Sigmoid colon (tissue), 7 donors: Measurements from ENCODE around the gene APOB. TPM values are rescaled to one million over a fixed set of nuclear protein-coding genes. Genes with fewer than 3 reads are reported as not detected.

Experiments used
- DNase-seq: peaks from one replicate; pipeline ENCODE4 v3.0.0-alpha.2; 2019
- H3K27ac ChIP-seq, 4 donors: fragments of 200-600 bp; sonication (generic); one replicate each; pipeline ENCODE4 v1.5.1; 2016 to 2019; ENCODE audit warnings: mild to moderate bottlenecking in 1 of 4
- H3K27me3 ChIP-seq, 3 donors: fragments of 200-600 bp; sonication (generic); one replicate each; pipeline ENCODE4 v1.5.1; 2019; ENCODE audit warnings: mild to moderate bottlenecking in 1 of 3
- H3K36me3 ChIP-seq, 4 donors: fragments of 200-600 bp; sonication (generic); one replicate each; pipeline ENCODE4 v1.5.1; 2016 to 2019
- H3K4me1 ChIP-seq, 4 donors: fragments of 200-600 bp; sonication (generic); one replicate each; pipeline ENCODE4 v1.5.1; 2017 to 2019
- H3K4me3 ChIP-seq, 4 donors: fragments of 200-600 bp; sonication (generic); one replicate each; pipeline ENCODE4 v1.5.1; 2017 to 2019; ENCODE audit warnings: mild to moderate bottlenecking in 2 of 4, moderate library complexity in 1 of 4
- H3K9me3 ChIP-seq, 4 donors: fragments of 200-600 bp in 3 of 4; sonication (generic) in 3 of 4; one replicate each; pipeline versions ENCODE4 v1.5.1 to v1.6.1; 2013 to 2019
- EP300 ChIP-seq, 4 donors: sonication (generic); formaldehyde crosslinking; IDR thresholded peaks; one replicate each; pipeline ENCODE4 v1.6.1; 2017; ENCODE audit warnings: antibody characterized with exemption in 4 of 4
- POLR2A ChIP-seq, 2 donors: fragments of 450-650 bp; IDR thresholded peaks; one replicate each; pipeline ENCODE4 v1.6.1; 2016; ENCODE audit warnings: antibody characterized with exemption in 2 of 2, mild to moderate bottlenecking in 2 of 2, moderate library complexity in 2 of 2
- POLR2AphosphoS5 ChIP-seq, 4 donors: sonication (generic); formaldehyde crosslinking; IDR thresholded peaks; one replicate each; pipeline ENCODE4 v1.6.1; 2017; ENCODE audit warnings: antibody characterized with exemption in 4 of 4
- WGBS, 2 donors: extraction: QIAGEN DNeasy Blood & Tissue Kit; methylation state at CpG; one replicate each; pipeline ENCODE4 v1.1.7; 2013; 5-methylcytosine and 5-hydroxymethylcytosine counted together
- intact Hi-C: fragments of 100-400 bp; cut with DNase I; formaldehyde crosslinking; loops from one replicate; pipeline ENCODE4 v1.15.1; 2023
- polyA plus RNA-seq, 3 donors: library from polyadenylated mRNA; stranded (reverse); fragments of 200-250 nt; gene quantifications; one replicate each; pipeline ENCODE4 v1.2.3, GENCODE V29; 2013
- total RNA-seq, 4 donors: library from RNA; depleted of rRNA; stranded (reverse); fragments of >200 nt; gene quantifications; one replicate each; pipeline ENCODE4 v1.1.0, GENCODE V29; 2016
- TF ChIP-seq, protein P1 (sequence below), 4 experiments: fragments of 450-650 bp in 3 of 4; fragments of 200-600 bp in 1 of 4; IDR thresholded peaks; one replicate each; pipeline ENCODE4 v1.5.1; 2016 to 2019; ENCODE audit warnings: antibody characterized with exemption in 4 of 4, mild to moderate bottlenecking in 3 of 4, moderate library complexity in 2 of 4
- donor health status: healthy with polysubstance abuse.
- donor health status: Bipolar disorder and iron deficiency.
- donor health status: healthy.

APOB gene
- total and polyA plus RNA-seq, 7 donors: under 0.01 to 3.6 (median 0.69) TPM; not detected in 1

DNA sequence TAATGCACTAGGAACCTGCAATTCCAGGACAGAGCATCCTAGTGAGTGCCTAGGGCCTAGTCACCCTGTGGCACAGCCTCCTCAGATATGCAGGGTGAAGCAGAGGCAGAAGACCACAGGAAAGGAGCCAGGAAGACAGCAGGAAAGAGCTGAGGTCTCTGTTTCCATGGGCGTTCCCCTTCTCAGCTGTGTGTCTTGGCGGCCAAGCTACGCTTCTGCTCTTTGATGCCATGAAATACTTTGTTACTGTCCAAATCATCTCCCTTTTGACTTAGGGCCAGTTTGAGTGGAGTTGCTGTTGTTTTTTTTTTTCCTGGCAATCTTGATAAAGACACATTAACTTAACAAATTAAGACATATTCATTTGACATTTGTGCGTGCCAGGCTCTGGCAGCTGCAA lies 67.3 kb downstream of the APOB start:
- peak; percentile 60 for DNase-seq

DNA sequence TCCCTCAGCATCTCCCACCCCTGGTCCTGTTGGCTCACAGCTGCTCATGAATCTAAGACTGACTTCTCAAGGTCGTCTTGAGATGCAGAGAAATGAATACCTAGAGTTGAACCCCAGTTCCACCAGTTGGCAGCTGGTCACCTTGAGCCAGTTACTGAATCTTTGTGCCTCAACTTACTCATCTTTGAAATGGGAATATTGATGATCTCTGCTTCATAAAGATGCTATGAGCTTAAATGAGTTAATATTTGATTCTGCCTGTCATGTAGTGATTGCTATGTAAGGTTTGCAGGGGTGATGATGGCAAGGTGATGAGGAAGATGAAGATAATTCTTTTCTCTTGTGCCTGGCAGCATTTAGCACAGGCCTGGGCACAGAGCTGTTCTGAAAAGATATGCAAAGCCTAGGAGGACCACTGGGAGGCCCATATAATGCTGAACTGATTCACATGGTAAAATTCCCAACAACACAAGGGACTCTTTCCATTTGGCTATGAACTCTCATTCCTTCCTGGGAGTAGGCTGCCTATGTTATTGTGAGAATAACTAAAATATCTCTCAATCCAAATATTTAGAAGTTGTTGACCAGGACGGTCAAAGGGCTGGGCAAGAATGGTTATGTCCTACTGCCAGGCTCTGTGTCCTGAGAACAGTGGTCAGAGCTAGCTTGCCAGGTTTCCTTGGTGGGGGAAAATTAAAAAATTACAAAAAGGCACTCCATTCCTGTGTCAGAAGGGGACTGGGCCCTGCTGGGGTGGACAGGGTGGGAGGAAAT lies 70.9 kb downstream of the APOB start:
- Histone ChIP-seq H3K4me1 (peaks cover 0 to 40% (median 27%) of the 10 kb centered on the region in 4 donors), H3K27me3 (no peaks in the 10 kb centered on the region), H3K36me3 (no peaks in the 10 kb centered on the region), H3K9me3 (no peaks in the 10 kb centered on the region), H3K4me3 (no peak overlapping the region), H3K27ac (peak overlapping the region; percentile 61 to 84 (median 68))
- intact Hi-C loops: no loop called here
- TF ChIP-seq, protein P1, sequence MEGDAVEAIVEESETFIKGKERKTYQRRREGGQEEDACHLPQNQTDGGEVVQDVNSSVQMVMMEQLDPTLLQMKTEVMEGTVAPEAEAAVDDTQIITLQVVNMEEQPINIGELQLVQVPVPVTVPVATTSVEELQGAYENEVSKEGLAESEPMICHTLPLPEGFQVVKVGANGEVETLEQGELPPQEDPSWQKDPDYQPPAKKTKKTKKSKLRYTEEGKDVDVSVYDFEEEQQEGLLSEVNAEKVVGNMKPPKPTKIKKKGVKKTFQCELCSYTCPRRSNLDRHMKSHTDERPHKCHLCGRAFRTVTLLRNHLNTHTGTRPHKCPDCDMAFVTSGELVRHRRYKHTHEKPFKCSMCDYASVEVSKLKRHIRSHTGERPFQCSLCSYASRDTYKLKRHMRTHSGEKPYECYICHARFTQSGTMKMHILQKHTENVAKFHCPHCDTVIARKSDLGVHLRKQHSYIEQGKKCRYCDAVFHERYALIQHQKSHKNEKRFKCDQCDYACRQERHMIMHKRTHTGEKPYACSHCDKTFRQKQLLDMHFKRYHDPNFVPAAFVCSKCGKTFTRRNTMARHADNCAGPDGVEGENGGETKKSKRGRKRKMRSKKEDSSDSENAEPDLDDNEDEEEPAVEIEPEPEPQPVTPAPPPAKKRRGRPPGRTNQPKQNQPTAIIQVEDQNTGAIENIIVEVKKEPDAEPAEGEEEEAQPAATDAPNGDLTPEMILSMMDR (IDR thresholded peaks at IDR 0.05): no peak
- TF ChIP-seq POLR2A (IDR thresholded peaks at IDR 0.05) (no peak), EP300 (IDR thresholded peaks at IDR 0.05) (no peak), POLR2AphosphoS5 (IDR thresholded peaks at IDR 0.05) (no peak)
- WGBS, 2 donors: 55% methylated on average over 2 of the region's 2 CpGs
- DNase-seq: peak; percentile 14

More for the DNA sequence above, 67.3 kb downstream of the APOB start:
- no peaks in the 10 kb centered on the region for H3K27me3 ChIP-seq
- peak overlapping the region; percentile 12 to 84 (median 24) for H3K27ac ChIP-seq
- no peaks in the 10 kb centered on the region for H3K36me3 ChIP-seq
- WGBS, 2 donors: 78 to 89% methylated on average over 4 of the region's 4 CpGs
- no peak overlapping the region for H3K4me3 ChIP-seq
- peaks cover 0 to 42% (median 32%) of the 10 kb centered on the region in 4 donors for H3K4me1 ChIP-seq
- H3K9me3 ChIP-seq: no peaks in the 10 kb centered on the region
- TF ChIP-seq POLR2A (IDR thresholded peaks at IDR 0.05) (no peak), EP300 (IDR thresholded peaks at IDR 0.05) (no peak), POLR2AphosphoS5 (IDR thresholded peaks at IDR 0.05) (no peak)
- TF ChIP-seq, protein P1 (IDR thresholded peaks at IDR 0.05): no peak
- intact Hi-C loops: no loop called here

DNA sequence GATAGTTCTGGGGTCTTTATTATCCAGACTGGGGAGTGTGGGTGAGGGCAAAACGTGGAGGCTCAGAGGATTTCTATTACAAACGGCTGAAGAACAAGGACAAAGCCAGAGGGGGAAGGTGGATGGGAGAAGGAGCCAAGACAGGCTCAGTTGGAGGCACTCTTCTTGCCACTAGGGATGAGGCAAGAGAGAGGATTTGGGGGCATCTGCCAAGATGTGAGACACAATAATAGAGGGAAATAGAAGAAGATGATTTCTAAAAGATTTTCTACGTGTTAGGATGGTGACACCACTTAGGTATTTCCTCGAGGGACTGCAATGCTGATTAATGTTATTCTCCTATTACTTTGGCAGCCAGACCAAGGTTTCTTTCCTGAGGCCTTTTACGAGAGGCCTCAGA lies 71.8 kb downstream of the APOB start:
- Histone ChIP-seq H3K9me3 (no peaks in the 10 kb centered on the region), H3K27me3 (no peaks in the 10 kb centered on the region), H3K27ac (peak overlapping the region; percentile 61 to 84 (median 68)), H3K4me3 (no peak overlapping the region), H3K4me1 (peaks cover 0 to 31% (median 27%) of the 10 kb centered on the region in 4 donors), H3K36me3 (no peaks in the 10 kb centered on the region)
- peak; percentile 30 for DNase-seq
- WGBS, 2 donors: 45 to 59% methylated on average over 5 of the region's 5 CpGs
- intact Hi-C loops: no loop called here
- TF ChIP-seq EP300 (IDR thresholded peaks at IDR 0.05) (no peak), POLR2A (IDR thresholded peaks at IDR 0.05) (no peak), POLR2AphosphoS5 (IDR thresholded peaks at IDR 0.05) (peak in 1 of 4 donors; percentile 30)
- TF ChIP-seq, protein P1 (IDR thresholded peaks at IDR 0.05): no peak

DNA sequence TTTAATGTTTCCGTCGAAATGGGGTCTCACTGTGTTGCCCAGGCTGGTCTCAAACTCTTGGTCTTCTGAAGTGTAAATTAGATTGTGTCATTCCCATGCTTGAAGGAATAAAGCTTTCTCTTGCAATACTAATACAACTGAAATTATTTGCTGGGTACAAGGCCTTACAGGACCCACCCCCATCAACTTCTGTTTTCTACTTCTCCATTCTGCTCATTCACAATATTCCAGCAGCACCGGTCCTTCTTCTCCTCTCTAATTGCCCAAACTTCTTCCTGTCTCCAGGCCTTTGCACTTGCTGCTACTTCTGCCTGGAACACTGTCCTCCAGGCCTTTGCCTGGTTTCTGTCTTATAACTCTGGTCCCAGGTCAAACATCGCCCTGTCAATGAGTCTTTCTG lies 73.8 kb downstream of the APOB start:
- TF ChIP-seq EP300 (IDR thresholded peaks at IDR 0.05) (no peak), POLR2A (IDR thresholded peaks at IDR 0.05) (no peak), POLR2AphosphoS5 (IDR thresholded peaks at IDR 0.05) (no peak)
- TF ChIP-seq, protein P1 (IDR thresholded peaks at IDR 0.05): no peak
- no peaks in the 10 kb centered on the region for H3K9me3 ChIP-seq
- H3K27ac ChIP-seq: no peak overlapping the region
- peak; percentile 24 for DNase-seq
- intact Hi-C loops: no loop called here
- no peaks in the 10 kb centered on the region for H3K27me3 ChIP-seq
- H3K36me3 ChIP-seq: no peaks in the 10 kb centered on the region
- peaks cover 0 to 24% (median 18%) of the 10 kb centered on the region in 4 donors for H3K4me1 ChIP-seq
- WGBS, 2 donors: 83 to 88% methylated on average over 4 of the region's 4 CpGs
- H3K4me3 ChIP-seq: no peak overlapping the region
